ENCODE results near the gene SLC25A43. TPM values are rescaled to one million over a fixed set of nuclear protein-coding genes. Genes with fewer than 3 reads are reported as not detected.
A peak's percentile ranks its signal among the peaks of the same experiment; 100 is the strongest.
"Not testable (repeated sequence)": the region's sequence is repeated elsewhere in the genome, so short reads cannot be mapped to it uniquely, and the experiment has no call there.

Gene SLC25A43
- total RNA-seq = 17.4 and 22.0 TPM in 2 replicates

DNA sequence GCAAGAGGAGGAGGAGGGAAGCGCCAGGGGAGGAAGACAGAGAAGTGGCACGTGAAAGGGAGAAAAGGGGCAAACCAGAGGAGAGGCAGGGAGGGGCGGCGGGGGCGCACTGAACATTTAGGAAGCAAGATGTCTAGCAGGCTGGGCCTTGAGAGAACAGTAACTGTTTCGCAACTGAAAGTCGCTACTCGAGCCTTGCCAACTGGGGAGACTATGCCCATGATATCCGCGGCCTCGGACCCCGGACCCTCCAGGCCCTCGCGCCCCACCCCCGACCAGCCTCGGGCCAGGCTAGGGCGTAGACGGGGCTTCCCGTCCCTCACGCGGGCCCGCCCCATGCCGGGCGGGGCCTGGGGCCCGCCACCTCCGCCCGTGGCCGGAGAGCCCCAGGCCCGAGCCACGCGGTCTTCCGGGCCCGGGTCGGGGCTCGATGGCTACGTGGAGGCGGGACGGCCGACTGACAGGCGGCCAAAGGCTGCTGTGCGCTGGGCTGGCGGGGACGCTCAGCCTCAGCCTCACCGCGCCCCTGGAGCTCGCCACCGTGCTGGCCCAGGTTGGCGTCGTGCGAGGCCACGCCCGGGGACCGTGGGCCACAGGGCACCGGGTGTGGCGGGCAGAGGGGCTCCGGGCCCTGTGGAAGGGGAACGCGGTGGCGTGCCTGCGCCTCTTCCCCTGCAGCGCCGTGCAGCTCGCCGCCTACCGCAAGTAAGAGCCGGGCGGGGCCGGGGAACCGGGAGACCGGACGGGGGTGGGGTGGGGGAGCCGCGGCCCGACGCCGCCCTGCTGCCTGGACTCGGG lies at the start of gene SLC25A43:
TSS of gene SLC25A43 (plus strand) at position 363 of the 798 bp plus-strand sequence. CDS start at position 431, 68 bp downstream.
- peak within 1 kb of the TSS; percentile 61 for H3K4me3 ChIP-seq (ENCODE audit: low read depth, low read length)
- DNase-seq (ENCODE audit: low read depth) = peak; percentile 38

DNA sequence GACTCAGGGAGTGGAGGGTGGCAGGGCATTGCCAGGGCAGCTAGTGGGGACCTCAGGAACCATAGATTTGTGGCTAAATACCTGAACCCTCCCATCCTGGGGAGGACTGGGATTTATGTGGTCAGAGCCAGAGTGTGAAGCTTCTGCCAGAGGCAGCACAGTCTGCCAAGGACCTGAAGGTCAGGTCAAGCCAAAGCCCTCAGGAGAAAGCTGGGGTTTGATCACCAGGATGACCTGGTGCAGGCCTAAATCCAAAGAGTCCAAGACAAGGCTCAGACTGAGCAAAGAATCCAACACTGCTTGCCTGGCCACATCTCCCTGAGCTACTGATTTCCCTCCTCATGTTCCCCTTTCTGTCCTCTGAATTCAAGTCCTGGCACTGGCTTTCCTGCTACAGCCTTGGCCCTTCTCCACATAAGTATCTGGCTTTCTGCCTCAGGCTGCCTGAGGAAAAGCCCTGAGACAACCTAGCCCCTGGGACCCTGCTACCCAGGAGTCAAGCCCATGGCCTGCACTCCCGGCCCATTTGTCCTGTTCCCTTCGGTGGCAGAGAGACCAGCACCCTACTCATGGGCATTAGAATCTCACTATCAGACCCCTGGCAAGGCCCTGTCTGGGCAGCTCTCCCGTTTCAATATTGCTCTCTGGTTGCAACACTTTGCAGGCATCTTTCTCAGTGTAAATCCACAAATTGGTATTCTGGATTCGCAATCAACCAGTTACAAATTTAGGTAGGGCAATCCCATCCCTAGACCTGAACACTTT lies 39.3 kb upstream of the SLC25A43 start:
- TF ChIP-seq, protein P1, sequence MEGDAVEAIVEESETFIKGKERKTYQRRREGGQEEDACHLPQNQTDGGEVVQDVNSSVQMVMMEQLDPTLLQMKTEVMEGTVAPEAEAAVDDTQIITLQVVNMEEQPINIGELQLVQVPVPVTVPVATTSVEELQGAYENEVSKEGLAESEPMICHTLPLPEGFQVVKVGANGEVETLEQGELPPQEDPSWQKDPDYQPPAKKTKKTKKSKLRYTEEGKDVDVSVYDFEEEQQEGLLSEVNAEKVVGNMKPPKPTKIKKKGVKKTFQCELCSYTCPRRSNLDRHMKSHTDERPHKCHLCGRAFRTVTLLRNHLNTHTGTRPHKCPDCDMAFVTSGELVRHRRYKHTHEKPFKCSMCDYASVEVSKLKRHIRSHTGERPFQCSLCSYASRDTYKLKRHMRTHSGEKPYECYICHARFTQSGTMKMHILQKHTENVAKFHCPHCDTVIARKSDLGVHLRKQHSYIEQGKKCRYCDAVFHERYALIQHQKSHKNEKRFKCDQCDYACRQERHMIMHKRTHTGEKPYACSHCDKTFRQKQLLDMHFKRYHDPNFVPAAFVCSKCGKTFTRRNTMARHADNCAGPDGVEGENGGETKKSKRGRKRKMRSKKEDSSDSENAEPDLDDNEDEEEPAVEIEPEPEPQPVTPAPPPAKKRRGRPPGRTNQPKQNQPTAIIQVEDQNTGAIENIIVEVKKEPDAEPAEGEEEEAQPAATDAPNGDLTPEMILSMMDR (IDR thresholded peaks at IDR 0.05; ENCODE audit: insufficient read depth, low read depth, low read length) = no peak
- no peak overlapping the region for H3K4me3 ChIP-seq (ENCODE audit: low read depth, low read length)
- no peak for DNase-seq (ENCODE audit: low read depth)

More for the DNA sequence above, at the start of gene SLC25A43:
- TF ChIP-seq, protein P1 (IDR thresholded peaks at IDR 0.05; ENCODE audit: insufficient read depth, low read depth, low read length) = no peak

DNA sequence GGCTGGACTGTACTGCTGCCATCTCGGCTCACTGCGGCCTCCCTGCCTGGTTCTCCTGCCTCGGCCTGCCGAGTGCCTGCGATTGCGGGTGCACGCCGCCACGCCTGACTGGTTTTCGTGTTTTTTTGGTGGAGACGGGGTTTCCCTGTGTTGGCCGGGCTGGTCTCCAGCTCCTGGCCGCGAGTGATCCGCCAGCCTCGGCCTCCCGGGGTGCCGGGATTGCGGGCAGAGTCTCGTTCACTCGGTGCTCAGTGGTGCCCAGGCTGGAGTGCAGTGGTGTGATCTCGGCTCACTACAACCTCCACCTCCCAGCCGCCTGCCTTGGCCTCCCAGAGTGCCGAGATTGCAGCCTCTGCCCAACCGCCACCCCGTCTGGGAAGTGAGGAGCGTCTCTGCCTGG lies 37.7 kb upstream of the SLC25A43 start:
- DNase-seq (ENCODE audit: low read depth); H3K4me3 ChIP-seq (ENCODE audit: low read depth, low read length): not testable (repeated sequence)

DNA sequence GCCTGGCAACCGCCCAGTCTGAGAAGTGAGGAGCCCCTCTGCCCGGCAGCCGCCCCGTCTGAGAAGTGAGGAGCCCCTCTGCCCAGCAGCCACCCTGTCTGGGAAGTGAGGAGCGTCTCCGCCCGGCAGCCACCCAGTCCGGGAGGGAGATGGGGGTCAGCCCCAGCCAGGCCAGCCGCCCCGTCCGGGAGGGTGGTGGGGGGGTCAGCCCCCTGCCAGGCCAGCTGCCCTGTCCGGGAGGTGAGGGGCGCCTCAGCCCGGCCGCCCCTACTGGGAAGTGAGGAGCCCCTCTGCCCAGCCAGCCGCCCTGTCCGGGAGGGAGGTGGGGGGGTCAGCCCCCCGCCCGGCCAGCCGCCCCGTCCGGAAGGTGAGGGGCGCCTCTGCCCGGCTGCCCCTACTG lies 37.1 kb upstream of the SLC25A43 start:
- not testable (repeated sequence) for H3K4me3 ChIP-seq (ENCODE audit: low read depth, low read length); DNase-seq (ENCODE audit: low read depth)

DNA sequence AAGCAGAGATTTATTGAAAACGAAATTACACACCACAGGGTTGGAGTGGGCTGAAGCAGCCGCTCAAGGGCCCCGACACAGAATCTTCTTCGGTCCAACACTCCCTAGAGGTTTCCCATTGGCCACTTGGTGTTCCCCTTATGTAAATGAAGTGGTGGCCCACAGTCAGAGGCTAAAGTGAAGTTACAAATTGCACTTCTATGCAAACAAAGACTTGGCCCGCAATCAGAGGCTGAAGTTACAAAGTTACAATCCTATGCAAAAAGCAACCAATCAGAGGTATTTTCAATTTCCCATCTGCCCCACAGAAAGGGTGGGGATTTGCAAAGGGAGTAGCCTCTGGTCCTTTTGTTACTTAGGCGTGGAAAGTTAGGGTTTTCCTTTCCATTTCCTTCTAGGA lies 35.7 kb upstream of the SLC25A43 start:
- DNase-seq (ENCODE audit: low read depth) = no peak
- TF ChIP-seq, protein P1 (IDR thresholded peaks at IDR 0.05; ENCODE audit: insufficient read depth, low read depth, low read length) = no peak
- no peak overlapping the region for H3K4me3 ChIP-seq (ENCODE audit: low read depth, low read length)

DNA sequence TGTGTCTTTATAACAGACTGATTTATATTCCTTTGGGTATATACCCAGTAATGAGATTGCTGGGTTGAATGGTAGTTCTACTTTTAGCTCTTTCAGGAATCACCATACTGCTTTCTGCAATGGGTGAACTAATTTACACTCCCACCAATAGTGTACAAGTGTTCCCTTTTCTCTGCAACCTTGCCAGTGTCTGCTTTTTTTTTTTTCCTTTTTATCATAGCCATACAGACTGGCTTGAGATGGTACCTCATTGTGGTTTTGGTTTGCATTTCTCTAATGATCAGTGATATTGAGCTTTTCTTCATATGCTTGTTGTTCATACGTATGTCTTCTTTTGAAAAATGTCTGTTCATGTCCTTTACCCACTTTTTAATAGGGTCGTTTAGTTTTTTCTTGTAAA lies 27.3 kb upstream of the SLC25A43 start:
- DNase-seq (ENCODE audit: low read depth) = not testable (repeated sequence)

DNA sequence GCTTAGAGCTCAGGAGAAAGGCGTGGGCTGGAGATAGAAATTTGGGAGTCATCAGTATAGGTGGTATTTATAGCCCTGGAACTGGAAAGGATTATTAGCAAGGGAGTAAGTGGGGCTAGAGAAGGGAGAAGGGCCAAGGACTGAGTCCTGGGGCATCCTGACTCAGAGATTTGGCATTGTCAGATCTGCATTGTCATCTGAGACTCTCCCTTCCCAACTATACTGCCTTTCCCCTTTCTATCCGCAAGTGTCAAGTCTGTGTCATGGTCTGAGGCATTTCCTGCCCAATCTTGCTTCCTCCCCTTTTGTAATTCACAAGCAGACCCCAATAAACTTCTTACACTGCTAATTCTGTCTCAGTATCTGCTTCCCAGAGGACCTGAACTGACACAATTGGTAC lies 24.4 kb upstream of the SLC25A43 start:
- TF ChIP-seq, protein P1 (IDR thresholded peaks at IDR 0.05; ENCODE audit: insufficient read depth, low read depth, low read length) = no peak
- H3K4me3 ChIP-seq (ENCODE audit: low read depth, low read length) = no peak overlapping the region
- no peak for DNase-seq (ENCODE audit: low read depth)

More for the DNA sequence above, 27.3 kb upstream of the SLC25A43 start:
- H3K4me3 ChIP-seq (ENCODE audit: low read depth, low read length) = not testable (repeated sequence)

DNA sequence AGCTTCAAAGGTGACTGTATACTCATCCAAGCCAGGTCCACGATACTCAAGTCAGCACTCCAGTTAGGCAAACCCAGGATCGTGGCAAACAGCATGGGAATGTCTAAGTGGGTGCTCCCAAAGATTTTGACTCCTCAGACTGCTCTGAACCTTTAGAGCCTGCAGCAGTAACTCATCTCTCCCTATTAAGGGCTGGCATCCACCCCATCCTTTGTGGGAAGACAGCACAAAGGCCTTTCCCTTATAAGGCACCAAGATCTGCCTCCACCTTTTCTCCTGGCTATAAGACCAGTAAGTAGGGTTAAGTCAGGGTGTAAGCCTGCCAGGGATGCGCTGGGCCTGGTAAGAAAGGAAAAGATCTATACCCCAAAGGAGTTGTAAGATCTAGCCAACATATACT lies 23.6 kb upstream of the SLC25A43 start:
- no peak for DNase-seq (ENCODE audit: low read depth)
- TF ChIP-seq, protein P1 (IDR thresholded peaks at IDR 0.05; ENCODE audit: insufficient read depth, low read depth, low read length) = no peak

More for the DNA sequence above, 23.6 kb upstream of the SLC25A43 start:
- H3K4me3 ChIP-seq (ENCODE audit: low read depth, low read length) = no peak overlapping the region
